Myometrial cell (primary cell): Measurements from ENCODE around the gene AGBL4. TPM values are rescaled to one million over a fixed set of nuclear protein-coding genes. Genes with fewer than 3 reads are reported as not detected.

Experiments used
- total RNA-seq: library from RNA; depleted of rRNA; stranded (reverse); fragments of >200 nt; gene quantifications from 2 replicates; pipeline ENCODE4 v1.2.3, GENCODE V29; 2015

The AGBL4 gene
- total RNA-seq, result not detected in 2 replicates

DNA sequence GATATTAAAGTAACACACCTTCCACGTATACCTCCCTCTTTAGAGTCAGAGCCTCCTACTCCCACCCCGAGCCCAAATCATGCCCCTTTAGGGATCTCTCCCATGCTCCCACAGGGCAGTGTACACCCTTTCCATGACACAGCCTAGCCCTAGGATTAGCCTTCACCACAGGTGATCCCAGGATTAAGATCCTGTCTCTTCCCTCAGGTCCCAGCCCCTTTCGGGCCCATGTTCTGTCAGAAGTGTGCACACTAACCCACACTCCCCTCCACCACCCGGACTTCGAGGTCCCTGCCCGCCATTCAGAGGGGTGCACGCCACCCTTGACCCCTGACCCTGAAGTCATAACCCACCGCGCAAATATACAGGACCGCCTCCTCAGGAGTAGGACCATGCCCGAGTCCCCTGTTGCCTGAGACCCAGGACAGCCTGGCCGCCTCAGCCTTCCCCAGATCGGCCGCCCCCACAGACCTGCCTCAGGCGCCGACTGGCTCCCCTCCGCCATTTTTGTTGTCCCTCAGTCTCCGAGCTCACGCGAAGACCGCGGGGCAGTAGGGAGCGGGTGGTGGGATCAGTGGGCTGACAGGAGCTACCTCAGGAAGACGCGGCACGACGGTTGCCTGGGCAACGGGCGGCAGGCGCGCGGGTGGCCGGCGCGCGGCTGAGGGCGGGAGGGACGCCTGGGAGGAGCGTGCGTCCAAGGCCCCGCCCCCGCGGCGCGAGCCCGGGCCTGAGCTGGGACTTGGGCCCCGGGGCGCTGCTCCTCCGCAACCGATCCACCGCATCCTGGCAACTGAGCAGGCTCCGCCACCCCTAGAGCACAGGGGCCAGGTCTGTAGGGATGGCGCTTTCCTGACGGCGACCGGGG lies at the start of gene AGBL4:
Gene AGBL4 (minus strand): TSS at position 663 of the 868 bp plus-strand sequence.

DNA sequence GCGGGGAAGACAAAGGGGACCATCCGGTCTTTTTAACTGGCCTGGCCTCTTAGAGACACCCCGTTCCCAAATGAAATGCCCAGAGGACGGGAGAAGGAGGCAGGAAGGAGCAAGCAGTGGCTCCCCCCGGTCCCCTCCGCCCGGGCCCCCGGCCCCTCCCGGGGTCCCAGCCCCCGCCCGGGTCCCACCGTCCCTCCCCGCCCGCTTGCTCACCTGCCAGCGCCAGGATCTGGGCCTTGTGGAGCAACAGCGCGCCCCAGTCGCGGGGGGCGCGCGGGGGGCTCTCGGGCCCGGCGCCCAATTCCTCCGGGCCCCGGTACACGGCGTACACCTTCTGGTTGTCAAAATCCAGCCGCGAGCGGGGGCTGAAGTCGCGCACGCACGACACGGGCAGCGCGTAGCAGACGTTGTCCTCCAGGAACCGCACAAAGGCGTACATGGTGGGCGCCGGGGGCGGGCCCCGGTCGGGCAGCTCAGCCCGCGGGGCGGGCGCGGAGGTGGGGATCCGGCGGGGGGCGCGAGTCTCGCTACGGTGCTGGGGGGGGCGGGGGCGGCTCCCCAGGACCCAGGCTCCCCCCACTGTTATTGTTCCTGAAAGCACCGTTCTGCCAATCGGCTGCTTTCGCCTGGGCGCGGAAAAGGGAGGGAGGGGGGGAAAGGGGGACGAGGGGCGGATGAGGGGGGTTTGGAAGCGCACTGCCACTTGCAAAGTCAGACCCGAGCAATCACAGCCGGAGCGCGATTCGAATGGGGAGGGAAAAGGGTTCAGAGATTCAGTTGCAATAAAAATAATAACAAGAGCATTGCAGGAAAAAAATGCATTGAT lies 1247.1 kb downstream of the AGBL4 start, which contains the start of gene BEND5:
Gene BEND5 (minus strand): TSS at position 499 of the 826 bp plus-strand sequence. CDS start 60 bp downstream, at position 439.

Other genes with a start within 250 kb of the AGBL4 start
- gene ELAVL4, start 85.0 kb upstream of the AGBL4 start, total RNA-seq, result not detected in 2 replicates